Ovary (tissue), 10 donors: Measurements from ENCODE around the gene IL17RA. TPM values are rescaled to one million over a fixed set of nuclear protein-coding genes. Genes with fewer than 3 reads are reported as not detected.
"Not testable (repeated sequence)": the region's sequence is repeated elsewhere in the genome, so short reads cannot be mapped to it uniquely, and the experiment has no call there.

Source experiments
- DNase-seq, 5 donors: peaks; one replicate each; pipeline ENCODE4 v3.0.0-alpha.2; 2019 to 2020
- H3K27ac ChIP-seq, 2 donors: fragments of 200-600 bp; one replicate each; pipeline versions ENCODE4 v1.5.1 to v1.8.0; 2019 to 2022
- H3K27me3 ChIP-seq: fragments of 200-600 bp; one replicate; pipeline ENCODE4 v1.8.0; 2022
- H3K36me3 ChIP-seq: fragments of 200-600 bp; sonication (generic); one replicate; pipeline ENCODE4 v1.5.1; 2019
- H3K4me1 ChIP-seq: one replicate; pipeline ENCODE4 v1.8.1; 2013; ENCODE audit warnings: mild to moderate bottlenecking, moderate library complexity; ENCODE audit not compliant: insufficient read depth
- H3K4me3 ChIP-seq: fragments of 200-600 bp; sonication (generic); one replicate; pipeline ENCODE4 v1.5.1; 2017
- H3K9me3 ChIP-seq, 2 donors: fragments of 200-600 bp in 1 of 2; sonication (generic) in 1 of 2; one replicate each; pipeline versions ENCODE4 v1.5.1 to v1.8.1; 2013 to 2019; ENCODE audit warnings: mild to moderate bottlenecking in 1 of 2, moderate library complexity in 1 of 2
- CTCF ChIP-seq, 3 donors: fragments of 450-650 bp in 2 of 3; fragments of 200-600 bp in 1 of 3; IDR thresholded peaks; one replicate each; pipeline versions ENCODE4 v1.5.1 to v1.8.0; 2016 to 2022; ENCODE audit warnings: antibody characterized with exemption in 3 of 3, mild to moderate bottlenecking in 1 of 3
- EP300 ChIP-seq: sonication (generic); formaldehyde crosslinking; IDR thresholded peaks from one replicate; pipeline ENCODE4 v1.6.1; 2017; ENCODE audit warnings: antibody characterized with exemption
- POLR2A ChIP-seq: fragments of 450-650 bp; IDR thresholded peaks from one replicate; pipeline ENCODE4 v1.6.1; 2017; ENCODE audit warnings: antibody characterized with exemption, mild to moderate bottlenecking, moderate library complexity
- WGBS, 3 donors: extraction: QIAGEN DNeasy Blood & Tissue Kit in 1 of 3; methylation state at CpG; one replicate each; pipeline versions ENCODE4 v1.1.5 to v1.1.7; 2013 to 2017; 5-methylcytosine and 5-hydroxymethylcytosine counted together
- intact Hi-C, 4 donors: fragments of 100-400 bp; cut with DNase I; formaldehyde crosslinking; loops; one replicate each; pipeline versions ENCODE4 v1.11.0 to v1.15.1; 2022 to 2023
- long read RNA-seq, 3 donors: library from polyadenylated mRNA in 2 of 3; unstranded in 2 of 3; transcript quantifications; one replicate each; pipeline ENCODE4 v2.0.0 and lab custom pipeline, GENCODE V29; 2021 to 2026
- polyA plus RNA-seq, 2 donors: library from polyadenylated mRNA; stranded (reverse); fragments of 200-250 nt in 1 of 2; fragments of 350-450 nt in 1 of 2; fragmentation: Illumina TruSeq in 1 of 2; extraction: RNeasy Lipid Tissue Mini Kit (QIAGEN cat#74804) in 1 of 2; gene quantifications; one replicate each; pipeline ENCODE4 v1.2.3, GENCODE V29; 2013 to 2014
- total RNA-seq, 7 donors: library from RNA; depleted of rRNA in 2 of 7; stranded (reverse); fragments of >200 nt in 2 of 7; fragmentation: NEBNext Ultra II Directional in 3 of 7; extraction: Animal tissue kit (Norgen Biotek cat#: 25700) in 3 of 7; gene quantifications; one replicate each; pipeline versions ENCODE4 v1.1.0 to v1.2.4, GENCODE V29; 2016 to 2023
- donor health status: DM: no; HTN: no; CAD: no; lungs with moderate emphysema.
- donor health status: DM: no; HTN: no; CAD: no.
- donor health status: Bipolar disorder and iron deficiency.
- donor health status: DM: yes; HTN: yes; CAD: no.
- donor health status: DM: no; HTN: no; CAD: no.
- donor health status: DM: yes; HTN: yes; CAD: no.

The IL17RA gene, protein sequence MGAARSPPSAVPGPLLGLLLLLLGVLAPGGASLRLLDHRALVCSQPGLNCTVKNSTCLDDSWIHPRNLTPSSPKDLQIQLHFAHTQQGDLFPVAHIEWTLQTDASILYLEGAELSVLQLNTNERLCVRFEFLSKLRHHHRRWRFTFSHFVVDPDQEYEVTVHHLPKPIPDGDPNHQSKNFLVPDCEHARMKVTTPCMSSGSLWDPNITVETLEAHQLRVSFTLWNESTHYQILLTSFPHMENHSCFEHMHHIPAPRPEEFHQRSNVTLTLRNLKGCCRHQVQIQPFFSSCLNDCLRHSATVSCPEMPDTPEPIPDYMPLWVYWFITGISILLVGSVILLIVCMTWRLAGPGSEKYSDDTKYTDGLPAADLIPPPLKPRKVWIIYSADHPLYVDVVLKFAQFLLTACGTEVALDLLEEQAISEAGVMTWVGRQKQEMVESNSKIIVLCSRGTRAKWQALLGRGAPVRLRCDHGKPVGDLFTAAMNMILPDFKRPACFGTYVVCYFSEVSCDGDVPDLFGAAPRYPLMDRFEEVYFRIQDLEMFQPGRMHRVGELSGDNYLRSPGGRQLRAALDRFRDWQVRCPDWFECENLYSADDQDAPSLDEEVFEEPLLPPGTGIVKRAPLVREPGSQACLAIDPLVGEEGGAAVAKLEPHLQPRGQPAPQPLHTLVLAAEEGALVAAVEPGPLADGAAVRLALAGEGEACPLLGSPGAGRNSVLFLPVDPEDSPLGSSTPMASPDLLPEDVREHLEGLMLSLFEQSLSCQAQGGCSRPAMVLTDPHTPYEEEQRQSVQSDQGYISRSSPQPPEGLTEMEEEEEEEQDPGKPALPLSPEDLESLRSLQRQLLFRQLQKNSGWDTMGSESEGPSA
- total RNA-seq (10 to 100 TPM in 5 of 7 donors, 1 to 10 TPM in 2; 7.3 to 18.1 (median 14.0) TPM), polyA plus RNA-seq (10 to 100 TPM in 1 of 2 donors, 1 to 10 TPM in 1; 6.4 to 11.2 TPM)
- long read RNA-seq, donor 1, partial matches to known transcripts: 5 of 20 reads
- long read RNA-seq, donor 1, other reads (novel, unspliced or antisense): 15 of 20 reads
- long read RNA-seq, donor 2, partial matches to known transcripts: 0 of 1 reads
- long read RNA-seq, donor 2, other reads (novel, unspliced or antisense): 0 of 1 reads
- long read RNA-seq, donor 3, partial matches to known transcripts: 21 of 30 reads
- long read RNA-seq, donor 3, other reads (novel, unspliced or antisense): 9 of 30 reads

DNA sequence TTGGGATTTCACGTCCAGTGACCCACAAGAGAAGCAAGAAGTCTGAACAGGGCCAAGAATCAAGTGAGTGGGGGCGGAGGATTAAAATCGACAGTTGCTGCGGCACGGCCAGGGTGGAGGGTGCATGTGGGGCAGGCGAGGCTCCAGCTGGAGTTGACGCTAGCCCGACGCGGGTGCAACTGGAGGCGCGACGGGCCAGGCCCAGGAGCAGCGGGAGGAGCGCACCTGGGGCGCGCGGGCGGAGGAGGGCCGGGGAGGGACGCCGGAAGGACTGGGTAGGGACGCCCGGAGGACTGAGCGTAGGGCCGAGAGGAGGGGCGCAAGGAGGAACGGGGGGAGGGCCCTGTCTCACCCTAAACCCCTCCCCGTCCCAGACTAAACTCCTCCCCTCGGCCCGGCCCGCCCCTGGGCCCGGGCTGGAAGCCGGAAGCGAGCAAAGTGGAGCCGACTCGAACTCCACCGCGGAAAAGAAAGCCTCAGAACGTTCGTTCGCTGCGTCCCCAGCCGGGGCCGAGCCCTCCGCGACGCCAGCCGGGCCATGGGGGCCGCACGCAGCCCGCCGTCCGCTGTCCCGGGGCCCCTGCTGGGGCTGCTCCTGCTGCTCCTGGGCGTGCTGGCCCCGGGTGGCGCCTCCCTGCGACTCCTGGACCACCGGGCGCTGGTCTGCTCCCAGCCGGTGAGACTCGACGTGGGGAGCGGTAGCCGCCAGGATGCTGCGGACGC lies at the start of gene IL17RA:
IL17RA (plus strand) TSS at position 447 of the 723 bp plus-strand sequence; CDS start at position 539, 92 bp downstream.
- peak within 1 kb of the TSS; percentile 60 for H3K4me3 ChIP-seq
- no peak for TF ChIP-seq EP300
- TF ChIP-seq POLR2A: peak; percentile 40
- intact Hi-C loops: loop anchor here in 1 of 4 donors (10.0 kb wide), 1 partner anchor 70 kb away; the partner anchor contains the start of gene HDHD5
- DNase-seq: peak; percentile 87 to 91 (median 90)
- peaks cover 4% of the 10 kb centered on the region for H3K4me1 ChIP-seq
- H3K27me3 ChIP-seq: no peaks in the 10 kb centered on the region
- H3K9me3 ChIP-seq: no peaks in the 10 kb centered on the region
- no peaks in the 10 kb centered on the region for H3K36me3 ChIP-seq
- WGBS, 3 donors: 0 to 1% (median 1%) methylated on average over 55 to 68 of the region's 68 CpGs
- H3K27ac ChIP-seq: peak within 1 kb of the TSS; percentile 68 to 70

DNA sequence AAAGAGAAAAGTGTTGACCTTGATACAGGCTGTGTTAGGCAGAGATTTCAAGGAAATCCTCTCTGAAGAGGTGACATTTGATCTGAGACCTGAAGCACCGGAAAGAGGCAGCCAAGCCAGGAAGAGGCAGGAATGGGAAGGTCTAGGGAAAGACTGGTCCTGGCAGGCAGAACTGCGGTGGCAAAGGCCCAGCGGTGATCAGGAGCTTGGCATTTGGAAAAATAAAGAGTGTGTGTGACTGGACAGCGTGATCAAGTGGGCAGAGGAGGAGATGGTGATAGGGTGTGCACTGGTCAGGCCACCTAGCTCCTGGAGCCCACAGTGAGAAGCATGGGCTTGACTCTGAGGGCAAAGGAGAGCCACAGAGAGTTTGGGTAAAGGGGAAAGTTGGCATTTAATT lies 49.6 kb upstream of the IL17RA start:
- Histone ChIP-seq H3K4me1 (peaks cover 2% of the 10 kb centered on the region), H3K9me3 (no peaks in the 10 kb centered on the region), H3K36me3 (no peaks in the 10 kb centered on the region), H3K27me3 (no peaks in the 10 kb centered on the region), H3K4me3 (no peak overlapping the region), H3K27ac (no peak overlapping the region)
- WGBS, 3 donors: 70 to 78% (median 74%) methylated on average over 4 of the region's 4 CpGs
- intact Hi-C loops: no loop called here
- DNase-seq: no peak
- TF ChIP-seq EP300 (no peak), POLR2A (no peak), CTCF (IDR thresholded peaks at IDR 0.05) (no peak)

GRCh38 chr22:17035976-17036841 lies 48.6 kb upstream of the IL17RA start:
- intact Hi-C loops: not testable (repeated sequence)

DNA sequence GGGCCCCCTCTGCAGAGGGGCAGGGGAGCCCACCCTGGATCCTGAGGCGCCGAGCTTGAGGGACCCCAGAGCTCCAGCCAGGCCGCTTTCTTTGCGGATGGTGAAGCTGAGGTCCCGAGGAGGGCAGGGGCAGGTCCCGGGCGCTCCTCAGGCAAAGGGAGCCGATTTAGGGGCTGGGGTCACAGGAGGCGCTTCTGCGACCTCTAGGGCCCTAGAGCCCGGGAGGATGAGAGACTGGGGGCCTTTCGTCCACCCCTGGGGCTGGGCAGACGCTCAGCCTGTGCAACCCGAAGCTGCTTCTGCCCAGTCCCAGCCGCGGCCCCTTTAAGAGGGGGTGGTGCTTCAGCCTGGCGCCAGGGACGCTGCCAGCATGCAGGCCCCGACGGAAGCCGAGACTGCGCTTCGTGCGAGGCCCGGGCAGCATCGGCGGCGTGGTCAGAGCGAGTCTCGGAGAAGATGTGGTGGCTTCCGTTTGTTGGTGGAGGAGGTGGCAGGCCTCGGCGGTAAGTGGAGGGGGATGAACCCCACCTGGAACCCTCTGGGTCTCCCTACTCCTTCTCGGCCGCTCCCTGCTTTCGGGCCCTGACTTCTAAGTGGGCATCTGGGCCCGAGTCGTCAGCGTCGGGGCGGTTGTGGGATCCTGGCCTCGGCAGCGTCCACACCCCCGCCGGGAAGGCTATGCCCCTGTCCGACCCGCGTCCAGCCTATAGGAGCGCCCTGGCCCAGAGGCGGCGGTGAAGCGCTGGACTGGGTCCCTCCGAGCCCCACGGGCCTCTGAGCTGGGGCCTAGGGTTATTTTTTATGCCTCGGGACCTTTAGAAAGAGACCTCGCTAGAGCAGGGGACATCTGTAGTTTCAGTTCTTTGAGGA lies 47.7 kb upstream of the IL17RA start:
- H3K27me3 ChIP-seq, H3K4me1 ChIP-seq, H3K9me3 ChIP-seq, H3K36me3 ChIP-seq, intact Hi-C loops: not testable (repeated sequence)
- peak overlapping the region; percentile 43 for H3K4me3 ChIP-seq
- peak; percentile 35 to 59 (median 57) for DNase-seq
- WGBS, 3 donors: 22 to 34% (median 31%) methylated on average over 23 to 37 of the region's 56 CpGs
- peak overlapping the region; percentile 69 to 85 for H3K27ac ChIP-seq

More at GRCh38 chr22:17035976-17036841, 48.6 kb upstream of the IL17RA start:
- Histone ChIP-seq H3K4me3 (peak overlapping the region; percentile 43), H3K27ac (peak overlapping the region; percentile 69 to 85)
- WGBS, 3 donors: 14 to 23% (median 22%) methylated on average over 52 to 54 of the region's 56 CpGs
- H3K9me3 ChIP-seq, H3K36me3 ChIP-seq, H3K4me1 ChIP-seq, H3K27me3 ChIP-seq: not testable (repeated sequence)
- DNase-seq: peak; percentile 26 to 54 (median 42)
